ENCODE results near the gene MRAS. TPM values are rescaled to one million over a fixed set of nuclear protein-coding genes. Genes with fewer than 3 reads are reported as not detected.

The MRAS gene
- total and polyA plus RNA-seq, 3 experiments from 2014 or later, result 0.28 to 0.38 (median 0.38) TPM

- Mint-ChIP-seq H3K4me1 (no peaks in the 10 kb centered on the region), H3K27me3 (peaks cover 0 to 4% of the 10 kb centered on the region in 2 donors), H3K36me3 (no peaks in the 10 kb centered on the region), H3K27ac (no peak overlapping the region), H3K9me3 (no peaks in the 10 kb centered on the region), H3K4me3 (no peak overlapping the region)
- no peak for DNase-seq
- Histone ChIP-seq H3K4me3 (ENCODE audit: low read length) (no peak overlapping the region), H3K27me3 (ENCODE audit: insufficient read depth, low read length, poor library complexity, severe bottlenecking) (no peaks in the 10 kb centered on the region), H3K36me3 (ENCODE audit: insufficient read depth, low read length) (no peaks in the 10 kb centered on the region), H3K27ac (ENCODE audit: low read depth, low read length) (no peak overlapping the region), H3K4me1 (ENCODE audit: insufficient read depth, low read length) (no peaks in the 10 kb centered on the region), H3K9me3 (ENCODE audit: low read length) (no peaks in the 10 kb centered on the region)
- POLR2A ChIA-PET, result no interaction called here
- CTCF ChIA-PET, result no interaction called here
Observed at GRCh38 chr3:138445236-138445635, 96.9 kb downstream of the MRAS start.

- Histone ChIP-seq H3K4me1 (ENCODE audit: insufficient read depth, low read length) (no peaks in the 10 kb centered on the region), H3K36me3 (ENCODE audit: insufficient read depth, low read length) (no peaks in the 10 kb centered on the region), H3K27ac (ENCODE audit: low read depth, low read length) (no peak overlapping the region), H3K4me3 (ENCODE audit: low read length) (no peak overlapping the region), H3K27me3 (ENCODE audit: insufficient read depth, low read length, poor library complexity, severe bottlenecking) (no peaks in the 10 kb centered on the region), H3K9me3 (ENCODE audit: low read length) (no peaks in the 10 kb centered on the region)
- no peak overlapping the region for H3K27ac Mint-ChIP-seq
- ChIA-PET CTCF (no interaction called here), POLR2A (no interaction called here)
- DNase-seq, result no peak
- no peak overlapping the region for H3K4me3 Mint-ChIP-seq
- H3K4me1 Mint-ChIP-seq, result no peaks in the 10 kb centered on the region
- peaks cover 0 to under 1% of the 10 kb centered on the region in 2 donors for H3K27me3 Mint-ChIP-seq
- no peaks in the 10 kb centered on the region for H3K36me3 Mint-ChIP-seq
- no peaks in the 10 kb centered on the region for H3K9me3 Mint-ChIP-seq
Observed at GRCh38 chr3:138445654-138446053, 97.3 kb downstream of the MRAS start.

- no peaks in the 10 kb centered on the region for H3K9me3 ChIP-seq (ENCODE audit: low read length)
- DNase-seq, result no peak
- no peaks in the 10 kb centered on the region for H3K27me3 ChIP-seq (ENCODE audit: insufficient read depth, low read length, poor library complexity, severe bottlenecking)
- Mint-ChIP-seq H3K36me3 (no peaks in the 10 kb centered on the region), H3K27me3 (no peaks in the 10 kb centered on the region), H3K9me3 (no peaks in the 10 kb centered on the region), H3K27ac (no peak overlapping the region), H3K4me1 (no peaks in the 10 kb centered on the region), H3K4me3 (no peak overlapping the region)
- H3K27ac ChIP-seq (ENCODE audit: low read depth, low read length), result no peak overlapping the region
- H3K4me3 ChIP-seq (ENCODE audit: low read length), result no peak overlapping the region
- CTCF ChIA-PET, result no interaction called here
- H3K36me3 ChIP-seq (ENCODE audit: insufficient read depth, low read length), result no peaks in the 10 kb centered on the region
- H3K4me1 ChIP-seq (ENCODE audit: insufficient read depth, low read length), result no peaks in the 10 kb centered on the region
- POLR2A ChIA-PET, result no interaction called here
Observed at GRCh38 chr3:138448631-138449030, 100.3 kb downstream of the MRAS start.

- DNase-seq, result no peak
- no peaks in the 10 kb centered on the region for H3K9me3 ChIP-seq (ENCODE audit: low read length)
- Mint-ChIP-seq H3K27me3 (peaks cover 0 to under 1% of the 10 kb centered on the region in 2 donors), H3K27ac (no peak overlapping the region), H3K36me3 (no peaks in the 10 kb centered on the region), H3K4me3 (no peak overlapping the region), H3K4me1 (peaks cover 0 to under 1% (median 0%) of the 10 kb centered on the region in 3 donors), H3K9me3 (no peaks in the 10 kb centered on the region)
- H3K36me3 ChIP-seq (ENCODE audit: insufficient read depth, low read length), result no peaks in the 10 kb centered on the region
- no peak overlapping the region for H3K27ac ChIP-seq (ENCODE audit: low read depth, low read length)
- H3K4me1 ChIP-seq (ENCODE audit: insufficient read depth, low read length), result no peaks in the 10 kb centered on the region
- H3K27me3 ChIP-seq (ENCODE audit: insufficient read depth, low read length, poor library complexity, severe bottlenecking), result no peaks in the 10 kb centered on the region
- ChIA-PET CTCF (no interaction called here), POLR2A (no interaction called here)
- H3K4me3 ChIP-seq (ENCODE audit: low read length), result no peak overlapping the region
Observed at GRCh38 chr3:138449490-138449889, 101.1 kb downstream of the MRAS start.

GRCh38 chr3:138450181-138450580, 101.8 kb downstream of the MRAS start:
- DNase-seq, result no peak
- CTCF ChIA-PET, result no interaction called here
- H3K36me3 Mint-ChIP-seq, result no peaks in the 10 kb centered on the region
- no peaks in the 10 kb centered on the region for H3K9me3 Mint-ChIP-seq
- no peaks in the 10 kb centered on the region for H3K27me3 ChIP-seq (ENCODE audit: insufficient read depth, low read length, poor library complexity, severe bottlenecking)
- no peaks in the 10 kb centered on the region for H3K9me3 ChIP-seq (ENCODE audit: low read length)
- H3K4me3 Mint-ChIP-seq, result no peak overlapping the region
- H3K36me3 ChIP-seq (ENCODE audit: insufficient read depth, low read length), result no peaks in the 10 kb centered on the region
- H3K27ac ChIP-seq (ENCODE audit: low read depth, low read length), result no peak overlapping the region
- H3K4me1 Mint-ChIP-seq, result peaks cover 0 to 3% (median 0%) of the 10 kb centered on the region in 3 donors
- POLR2A ChIA-PET, result no interaction called here
- no peak overlapping the region for H3K27ac Mint-ChIP-seq
- peaks cover 0 to 6% of the 10 kb centered on the region in 2 donors for H3K27me3 Mint-ChIP-seq
- H3K4me1 ChIP-seq (ENCODE audit: insufficient read depth, low read length), result no peaks in the 10 kb centered on the region
- no peak overlapping the region for H3K4me3 ChIP-seq (ENCODE audit: low read length)

GRCh38 chr3:138450704-138451424, 102.5 kb downstream of the MRAS start:
- POLR2A ChIA-PET, result no interaction called here
- CTCF ChIA-PET, result no interaction called here
- H3K27ac Mint-ChIP-seq, result no peak overlapping the region

GRCh38 chr3:138451595-138452162, 103.3 kb downstream of the MRAS start:
- Mint-ChIP-seq H3K4me1 (peaks cover 0 to 11% (median 8%) of the 10 kb centered on the region in 3 donors), H3K9me3 (no peaks in the 10 kb centered on the region), H3K36me3 (no peaks in the 10 kb centered on the region), H3K27ac (no peak overlapping the region), H3K4me3 (no peak overlapping the region), H3K27me3 (peaks cover 3 to 6% of the 10 kb centered on the region in 2 donors)
- Histone ChIP-seq H3K27me3 (ENCODE audit: insufficient read depth, low read length, poor library complexity, severe bottlenecking) (no peaks in the 10 kb centered on the region), H3K36me3 (ENCODE audit: insufficient read depth, low read length) (no peaks in the 10 kb centered on the region), H3K27ac (ENCODE audit: low read depth, low read length) (no peak overlapping the region), H3K4me1 (ENCODE audit: insufficient read depth, low read length) (no peaks in the 10 kb centered on the region), H3K9me3 (ENCODE audit: low read length) (no peaks in the 10 kb centered on the region), H3K4me3 (ENCODE audit: low read length) (no peak overlapping the region)
- DNase-seq, result no peak
- POLR2A ChIA-PET, result no interaction called here
- CTCF ChIA-PET, result no interaction called here

More at GRCh38 chr3:138450704-138451424, 102.5 kb downstream of the MRAS start:
- no peaks in the 10 kb centered on the region for H3K27me3 ChIP-seq (ENCODE audit: insufficient read depth, low read length, poor library complexity, severe bottlenecking)
- H3K4me1 ChIP-seq (ENCODE audit: insufficient read depth, low read length), result no peaks in the 10 kb centered on the region
- no peaks in the 10 kb centered on the region for H3K9me3 ChIP-seq (ENCODE audit: low read length)
- H3K4me1 Mint-ChIP-seq, result peaks cover 0 to 6% (median 4%) of the 10 kb centered on the region in 3 donors
- H3K4me3 Mint-ChIP-seq, result no peak overlapping the region
- no peak for DNase-seq
- H3K27me3 Mint-ChIP-seq, result peaks cover 3 to 6% of the 10 kb centered on the region in 2 donors
- no peaks in the 10 kb centered on the region for H3K9me3 Mint-ChIP-seq
- H3K27ac ChIP-seq (ENCODE audit: low read depth, low read length), result no peak overlapping the region
- H3K36me3 ChIP-seq (ENCODE audit: insufficient read depth, low read length), result no peaks in the 10 kb centered on the region
- no peak overlapping the region for H3K4me3 ChIP-seq (ENCODE audit: low read length)
- H3K36me3 Mint-ChIP-seq, result no peaks in the 10 kb centered on the region

- POLR2A ChIA-PET, result no interaction called here
- peak overlapping the region in 1 of 7 donors; percentile 84 for H3K4me3 Mint-ChIP-seq
- Histone ChIP-seq H3K9me3 (ENCODE audit: low read length) (no peaks in the 10 kb centered on the region), H3K4me1 (ENCODE audit: insufficient read depth, low read length) (no peaks in the 10 kb centered on the region), H3K36me3 (ENCODE audit: insufficient read depth, low read length) (no peaks in the 10 kb centered on the region), H3K27ac (ENCODE audit: low read depth, low read length) (no peak overlapping the region), H3K4me3 (ENCODE audit: low read length) (no peak overlapping the region), H3K27me3 (ENCODE audit: insufficient read depth, low read length, poor library complexity, severe bottlenecking) (no peaks in the 10 kb centered on the region)
- H3K27me3 Mint-ChIP-seq, result peaks cover 3 to 6% of the 10 kb centered on the region in 2 donors
- H3K4me1 Mint-ChIP-seq, result peaks cover 0 to 11% (median 8%) of the 10 kb centered on the region in 3 donors
- no peak overlapping the region for H3K27ac Mint-ChIP-seq
- H3K9me3 Mint-ChIP-seq, result no peaks in the 10 kb centered on the region
- no peaks in the 10 kb centered on the region for H3K36me3 Mint-ChIP-seq
- no peak for DNase-seq
- CTCF ChIA-PET, result no interaction called here
Observed at GRCh38 chr3:138452436-138452835, 104.1 kb downstream of the MRAS start.
